ENCODE measurements around the gene FAM221B. TPM values are rescaled to one million over a fixed set of nuclear protein-coding genes. Genes with fewer than 3 reads are reported as not detected.

Gene FAM221B
- total and polyA plus RNA-seq, 9 of the 15 experiments (the other 6 are each of a cell fraction or from before 2014, with no cell fraction given), result 0.01 TPM; not detected in 8

DNA sequence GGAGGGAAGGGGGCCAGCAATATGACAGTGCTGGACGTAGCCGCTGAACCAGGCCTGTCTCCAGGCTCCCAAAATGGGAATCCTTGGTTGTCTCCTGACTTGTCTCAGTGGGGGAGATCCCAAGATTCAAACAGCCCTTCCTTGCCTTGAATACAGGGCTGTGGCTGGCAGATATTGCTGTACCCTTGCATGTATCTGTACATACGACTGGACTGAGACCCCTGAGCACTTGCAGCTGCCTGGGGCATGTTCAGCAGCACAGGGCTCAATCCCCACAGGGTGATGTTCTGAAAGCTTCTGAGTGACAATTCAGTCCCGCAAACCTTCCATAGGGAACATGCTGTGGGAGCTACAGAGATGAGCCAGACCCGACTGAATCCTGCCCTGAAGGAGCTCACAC lies 28.4 kb upstream of the FAM221B start:
- ChIA-PET POLR2A (interaction anchor here (0.9 kb wide), 1 partner anchor 11 kb away, joined by 3 read pairs; no protein-coding TSS in a partner anchor), CTCF (ENCODE audit: low intra/inter-chr PET ratio) (no interaction called here)
- Histone ChIP-seq H3K4me3 (no peak overlapping the region), H3K9ac (ENCODE audit: insufficient read depth in 1 of 2, low read depth in 2 of 2, low read length in 2 of 2) (no peak overlapping the region), H3K79me2 (ENCODE audit: control insufficient read depth, insufficient read depth, low read length) (no peaks in the 10 kb centered on the region), H3K27me3 (ENCODE audit: control insufficient read depth in 2 of 2, insufficient read depth in 2 of 2, low read length in 2 of 2) (peaks cover 16 to 76% of the 10 kb centered on the region in 2 experiments), H4K20me1 (replicated peaks; ENCODE audit: control insufficient read depth, insufficient read depth, low read length) (no peaks in the 10 kb centered on the region), H3K27ac (ENCODE audit: extremely low read depth, low read depth, low read length) (no peak overlapping the region), H3K9me1 (ENCODE audit: control insufficient read depth, insufficient read depth, low read length) (no peaks in the 10 kb centered on the region), H3K4me1 (replicated peaks in 1 of 2; ENCODE audit: control insufficient read depth in 2 of 2, insufficient read depth in 2 of 2, low read length in 2 of 2) (no peaks in the 10 kb centered on the region), H3K36me3 (ENCODE audit: control insufficient read depth, insufficient read depth, low read length) (no peaks in the 10 kb centered on the region), H3K4me2 (ENCODE audit: insufficient read depth, low read length) (no peak overlapping the region), H2AFZ (ENCODE audit: low read depth, low read length) (no peak overlapping the region), H3K9me3 (replicated peaks; ENCODE audit: control insufficient read depth, insufficient read depth, low read depth, low read length) (no peaks in the 10 kb centered on the region)
- 0% methylated on average over 4 of the region's 5 CpGs for WGBS (ENCODE audit: insufficient coverage, low coverage, missing lambda C conversion rate)
- in situ Hi-C loops (cut with MboI), result no loop called here
- no peak for ATAC-seq
- BruUV-seq (replicated peaks), result no TSS peak
- intact Hi-C loops (cut with micrococcal nuclease), result no loop called here
- no peak for FAIRE-seq
- DNase-seq (ENCODE audit: extremely low read depth in 1 of 4, low spot score in 3 of 4), result no peak
- TF ChIP-seq ZNF507 (tag; conservative IDR thresholded peaks at IDR 0.05) (no peak), MECOM (CRISPR knock-in tag; IDR thresholded peaks at IDR 0.05) (no peak), MAFG (tag; conservative IDR thresholded peaks at IDR 0.05) (no peak), CUX1 (CRISPR knock-in tag; IDR thresholded peaks at IDR 0.05) (no peak), MIER1 (IDR thresholded peaks at IDR 0.05; ENCODE audit: low read depth) (no peak), ZNF444 (CRISPR knock-in tag; IDR thresholded peaks at IDR 0.05) (no peak), SAFB (IDR thresholded peaks at IDR 0.05; ENCODE audit: borderline replicate concordance, low read depth, low read length) (no peak), ZNF57 (CRISPR knock-in tag; IDR thresholded peaks at IDR 0.05) (no peak), ZNF764 (CRISPR knock-in tag; IDR thresholded peaks at IDR 0.05; ENCODE audit: low read depth) (no peak), ZNF277 (CRISPR knock-in tag; IDR thresholded peaks at IDR 0.05; ENCODE audit: borderline replicate concordance) (no peak), ZNF184 (CRISPR knock-in tag; IDR thresholded peaks at IDR 0.05) (no peak)
- TF ChIP-seq, protein P1, sequence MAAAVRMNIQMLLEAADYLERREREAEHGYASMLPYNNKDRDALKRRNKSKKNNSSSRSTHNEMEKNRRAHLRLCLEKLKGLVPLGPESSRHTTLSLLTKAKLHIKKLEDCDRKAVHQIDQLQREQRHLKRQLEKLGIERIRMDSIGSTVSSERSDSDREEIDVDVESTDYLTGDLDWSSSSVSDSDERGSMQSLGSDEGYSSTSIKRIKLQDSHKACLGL (CRISPR knock-in tag; IDR thresholded peaks at IDR 0.05; ENCODE audit: borderline replicate concordance, poor library complexity, severe bottlenecking), result no peak
- TF ChIP-seq, protein P2, sequence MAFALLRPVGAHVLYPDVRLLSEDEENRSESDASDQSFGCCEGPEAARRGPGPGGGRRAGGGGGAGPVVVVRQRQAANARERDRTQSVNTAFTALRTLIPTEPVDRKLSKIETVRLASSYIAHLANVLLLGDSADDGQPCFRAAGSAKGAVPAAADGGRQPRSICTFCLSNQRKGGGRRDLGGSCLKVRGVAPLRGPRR (CRISPR knock-in tag; IDR thresholded peaks at IDR 0.05), result no peak
- TF ChIP-seq, protein P3, sequence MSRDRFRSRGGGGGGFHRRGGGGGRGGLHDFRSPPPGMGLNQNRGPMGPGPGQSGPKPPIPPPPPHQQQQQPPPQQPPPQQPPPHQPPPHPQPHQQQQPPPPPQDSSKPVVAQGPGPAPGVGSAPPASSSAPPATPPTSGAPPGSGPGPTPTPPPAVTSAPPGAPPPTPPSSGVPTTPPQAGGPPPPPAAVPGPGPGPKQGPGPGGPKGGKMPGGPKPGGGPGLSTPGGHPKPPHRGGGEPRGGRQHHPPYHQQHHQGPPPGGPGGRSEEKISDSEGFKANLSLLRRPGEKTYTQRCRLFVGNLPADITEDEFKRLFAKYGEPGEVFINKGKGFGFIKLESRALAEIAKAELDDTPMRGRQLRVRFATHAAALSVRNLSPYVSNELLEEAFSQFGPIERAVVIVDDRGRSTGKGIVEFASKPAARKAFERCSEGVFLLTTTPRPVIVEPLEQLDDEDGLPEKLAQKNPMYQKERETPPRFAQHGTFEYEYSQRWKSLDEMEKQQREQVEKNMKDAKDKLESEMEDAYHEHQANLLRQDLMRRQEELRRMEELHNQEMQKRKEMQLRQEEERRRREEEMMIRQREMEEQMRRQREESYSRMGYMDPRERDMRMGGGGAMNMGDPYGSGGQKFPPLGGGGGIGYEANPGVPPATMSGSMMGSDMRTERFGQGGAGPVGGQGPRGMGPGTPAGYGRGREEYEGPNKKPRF (IDR thresholded peaks at IDR 0.05; ENCODE audit: low read depth, low read length), result no peak

All from K562 (cell line).